SK-N-MC (cell line): Measurements from ENCODE around the gene TMEM132D.

ENCODE experiments used
- DNase-seq: peaks from one replicate; pipeline ENCODE4 v3.0.0-alpha.2; 2011; ENCODE audit warnings: low read depth, low spot score
- H3K27ac ChIP-seq: fragments of 200-600 bp; sonication (generic); 2 replicates; pipeline ENCODE4 v1.5.1; 2016; ENCODE audit warnings: mixed run types
- H3K36me3 ChIP-seq: fragments of 200-600 bp; sonication (generic); 2 replicates; pipeline ENCODE4 v1.6.1; 2017; ENCODE audit warnings: antibody characterized with exemption, low read length, mixed read lengths; ENCODE audit not compliant: insufficient read depth
- H3K4me3 ChIP-seq: fragments of 200-600 bp; sonication (generic); 2 replicates; pipeline ENCODE4 v1.5.1; 2016
- H3K9ac ChIP-seq: fragments of 200-600 bp; sonication (generic); 2 replicates; pipeline ENCODE4 v1.8.0; 2017; ENCODE audit warnings: mixed run types, mixed read lengths; ENCODE audit not compliant: insufficient read length
- H3K9me3 ChIP-seq: fragments of 200-600 bp; sonication (generic); 2 replicates; pipeline ENCODE4 v1.6.1; 2017; ENCODE audit warnings: low read depth, mild to moderate bottlenecking, antibody characterized with exemption, low read length, moderate library complexity, mixed read lengths
- EZH2 ChIP-seq: fragments of 200-600 bp; sonication (generic); IDR thresholded peaks from one replicate; pipeline ENCODE4 v1.6.1; 2017; ENCODE audit warnings: antibody characterized with exemption
- FOXP2 ChIP-seq: optimal IDR thresholded peaks from 2 replicates; pipeline ENCODE3; 2011; ENCODE audit warnings: mild to moderate bottlenecking, moderate library complexity; ENCODE audit not compliant: insufficient read depth; ENCODE audit errors: extremely low read length, control extremely low read depth
- POLR2AphosphoS5 ChIP-seq: IDR thresholded peaks from 2 replicates; pipeline ENCODE4 v1.6.1; 2012; ENCODE audit warnings: mild to moderate bottlenecking, low read depth, low read length, borderline replicate concordance

Gene TMEM132D

DNA sequence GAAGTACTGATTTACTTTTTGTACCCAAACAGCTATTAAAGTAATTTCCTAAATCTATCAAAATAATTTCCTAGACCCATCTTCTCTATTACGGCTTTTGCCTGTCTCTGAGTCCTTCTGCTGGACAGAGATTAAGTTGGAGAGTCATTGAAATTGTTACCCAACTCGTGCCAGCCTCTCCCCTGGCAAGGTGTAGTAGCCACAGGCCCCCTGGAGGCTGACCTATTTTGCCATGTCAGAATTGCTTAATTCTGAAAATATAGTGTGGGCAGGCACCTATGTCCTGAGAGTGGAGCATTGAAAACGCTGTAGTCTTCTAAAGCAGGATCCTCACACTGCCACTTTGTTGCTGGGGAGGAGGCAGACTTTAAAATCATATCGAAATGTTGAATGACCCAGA lies 742.3 kb downstream of the TMEM132D start:
- no peak for DNase-seq
- no peaks in the 10 kb centered on the region for H3K36me3 ChIP-seq
- no peak overlapping the region for H3K9ac ChIP-seq
- H3K27ac ChIP-seq = no peak overlapping the region
- no peak overlapping the region for H3K4me3 ChIP-seq
- no peak for TF ChIP-seq POLR2AphosphoS5
- no peak for TF ChIP-seq FOXP2
- TF ChIP-seq EZH2 = no peak
- H3K9me3 ChIP-seq = no peaks in the 10 kb centered on the region

DNA sequence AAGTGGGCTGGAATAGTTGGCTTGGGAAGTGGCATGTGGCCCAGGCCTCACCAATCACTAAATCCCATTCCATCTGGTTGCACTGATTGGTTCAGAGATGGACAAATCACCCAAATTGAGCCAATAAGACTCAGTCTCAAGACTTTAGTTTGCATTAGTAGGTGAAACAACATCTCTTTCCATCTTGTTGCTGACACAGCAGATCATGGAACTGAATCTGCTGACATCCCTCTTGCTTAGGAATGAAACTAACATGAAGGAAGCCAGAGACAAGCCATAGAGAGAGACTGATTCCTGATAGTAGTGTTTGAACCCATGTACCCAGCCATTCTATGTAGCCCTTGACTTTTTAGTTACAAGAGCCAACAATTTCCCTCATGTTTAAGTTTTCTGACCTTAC lies 743.5 kb downstream of the TMEM132D start:
- no peak overlapping the region for H3K27ac ChIP-seq

DNA sequence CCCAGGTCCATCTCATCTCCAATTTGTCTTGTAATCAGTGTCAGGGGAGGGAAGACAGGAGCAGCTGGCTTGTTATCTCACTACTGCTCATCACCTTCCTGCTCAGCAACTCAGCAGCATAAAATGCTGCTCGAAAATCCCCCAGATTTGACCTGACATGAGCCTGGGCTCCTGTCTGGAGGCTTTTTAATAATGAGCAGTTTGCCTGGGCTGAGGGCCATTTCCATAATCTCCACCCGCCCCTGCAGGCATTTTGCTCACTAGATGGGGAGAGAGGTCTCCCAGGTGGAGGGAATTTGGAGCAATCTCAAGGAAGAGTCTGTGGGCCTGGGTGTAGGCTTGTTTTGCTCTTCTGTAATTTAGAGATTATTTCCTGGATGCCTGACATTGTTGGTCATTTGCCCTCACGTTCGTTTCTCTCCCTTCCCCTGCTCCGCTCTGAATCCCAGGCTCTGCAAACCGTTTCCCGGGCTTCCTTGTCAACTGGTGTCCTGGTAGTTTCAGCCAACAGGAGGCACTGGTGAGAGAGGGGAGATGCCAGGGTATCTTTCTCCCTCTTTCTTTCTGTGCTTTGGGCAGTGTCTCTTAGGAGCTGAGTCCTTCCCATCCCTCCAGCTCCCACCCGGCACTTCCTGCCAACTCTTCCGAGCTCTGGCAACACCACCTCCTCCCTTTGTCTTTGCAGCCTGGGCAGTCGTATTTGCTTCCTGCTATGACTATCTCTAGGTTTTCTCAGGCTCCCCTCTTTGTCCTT lies 751.3 kb downstream of the TMEM132D start:
- Histone ChIP-seq H3K27ac (no peak overlapping the region), H3K4me3 (no peak overlapping the region)
- TF ChIP-seq FOXP2 (no peak), EZH2 (no peak), POLR2AphosphoS5 (no peak)

More for the DNA sequence above, 743.5 kb downstream of the TMEM132D start:
- no peak overlapping the region for H3K4me3 ChIP-seq
- H3K9me3 ChIP-seq = no peaks in the 10 kb centered on the region
- no peak overlapping the region for H3K9ac ChIP-seq
- no peaks in the 10 kb centered on the region for H3K36me3 ChIP-seq
- no peak for TF ChIP-seq FOXP2
- DNase-seq = no peak

DNA sequence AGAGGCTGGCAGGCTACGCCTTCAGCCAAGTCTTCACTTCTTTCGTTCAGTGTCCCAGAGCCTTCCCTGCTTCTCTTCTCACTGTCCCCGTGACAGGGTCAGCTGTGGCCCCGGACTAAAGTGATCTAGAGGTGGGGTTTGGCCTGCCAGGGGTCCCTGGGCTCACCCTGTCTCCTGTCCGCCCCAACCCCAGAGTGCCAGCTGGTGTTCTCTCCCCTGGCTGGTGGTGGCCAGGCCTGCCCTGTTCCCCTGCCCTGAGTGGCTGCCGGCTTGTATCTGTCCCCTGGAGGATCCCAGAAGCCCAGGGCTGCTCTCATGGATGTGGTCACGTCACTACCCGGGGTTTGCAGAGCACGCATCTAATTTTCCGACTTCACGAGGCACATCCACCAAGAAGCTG lies 753.1 kb downstream of the TMEM132D start:
- no peak overlapping the region for H3K4me3 ChIP-seq
- H3K9me3 ChIP-seq = no peaks in the 10 kb centered on the region
- no peak overlapping the region for H3K27ac ChIP-seq
- no peak overlapping the region for H3K9ac ChIP-seq
- DNase-seq = no peak
- TF ChIP-seq POLR2AphosphoS5 (no peak), FOXP2 (no peak), EZH2 (no peak)
- no peaks in the 10 kb centered on the region for H3K36me3 ChIP-seq

More for the DNA sequence above, 751.3 kb downstream of the TMEM132D start:
- Histone ChIP-seq H3K36me3 (no peaks in the 10 kb centered on the region), H3K9ac (no peak overlapping the region), H3K9me3 (no peaks in the 10 kb centered on the region)
- DNase-seq = no peak

DNA sequence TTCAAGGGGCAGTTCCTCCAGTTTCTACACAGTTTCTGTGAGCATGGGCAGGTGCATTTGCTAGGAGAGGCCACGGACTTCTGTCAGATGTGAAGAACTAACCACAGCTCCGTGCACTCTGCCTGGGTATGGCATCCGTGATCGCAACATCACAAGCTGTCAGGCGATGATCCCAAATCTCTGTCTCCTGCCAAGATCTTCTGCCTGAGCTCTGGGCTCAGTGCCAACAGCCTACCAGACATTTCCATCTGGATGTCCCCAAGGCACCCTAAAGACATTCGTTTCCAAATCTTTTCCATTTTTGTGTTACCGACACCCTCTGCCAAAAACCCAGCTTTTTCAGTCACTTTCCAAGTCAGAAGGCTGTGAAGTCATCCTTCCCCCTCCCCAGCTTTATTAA lies 758.4 kb downstream of the TMEM132D start:
- no peak overlapping the region for H3K9ac ChIP-seq
- DNase-seq = no peak
- H3K4me3 ChIP-seq = no peak overlapping the region
- TF ChIP-seq FOXP2 = no peak
- no peak for TF ChIP-seq POLR2AphosphoS5
- TF ChIP-seq EZH2 = no peak
- no peaks in the 10 kb centered on the region for H3K36me3 ChIP-seq
- no peak overlapping the region for H3K27ac ChIP-seq
- no peaks in the 10 kb centered on the region for H3K9me3 ChIP-seq

DNA sequence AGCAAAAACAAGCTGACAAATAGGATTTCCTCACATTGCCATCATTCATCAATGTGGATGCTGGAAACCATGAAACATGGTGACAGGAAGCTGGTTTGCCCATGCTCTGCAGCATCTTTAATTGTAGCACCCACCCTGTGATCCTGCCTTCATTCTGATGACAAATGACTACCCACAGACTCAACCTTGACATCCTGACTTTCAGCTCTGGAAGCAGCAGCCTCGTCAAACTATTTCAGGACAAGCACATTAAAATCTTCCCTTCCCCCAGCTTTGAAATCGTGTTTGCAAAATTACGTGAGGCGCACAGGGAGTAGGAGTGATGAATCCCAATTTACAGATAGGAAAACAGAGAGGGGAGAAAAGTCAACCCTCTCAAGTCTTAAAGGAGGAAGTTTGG lies 765.0 kb downstream of the TMEM132D start:
- Histone ChIP-seq H3K27ac (no peak overlapping the region), H3K9me3 (no peaks in the 10 kb centered on the region), H3K9ac (no peak overlapping the region), H3K36me3 (no peaks in the 10 kb centered on the region), H3K4me3 (no peak overlapping the region)
- no peak for DNase-seq
- TF ChIP-seq POLR2AphosphoS5 (no peak), FOXP2 (no peak), EZH2 (no peak)

DNA sequence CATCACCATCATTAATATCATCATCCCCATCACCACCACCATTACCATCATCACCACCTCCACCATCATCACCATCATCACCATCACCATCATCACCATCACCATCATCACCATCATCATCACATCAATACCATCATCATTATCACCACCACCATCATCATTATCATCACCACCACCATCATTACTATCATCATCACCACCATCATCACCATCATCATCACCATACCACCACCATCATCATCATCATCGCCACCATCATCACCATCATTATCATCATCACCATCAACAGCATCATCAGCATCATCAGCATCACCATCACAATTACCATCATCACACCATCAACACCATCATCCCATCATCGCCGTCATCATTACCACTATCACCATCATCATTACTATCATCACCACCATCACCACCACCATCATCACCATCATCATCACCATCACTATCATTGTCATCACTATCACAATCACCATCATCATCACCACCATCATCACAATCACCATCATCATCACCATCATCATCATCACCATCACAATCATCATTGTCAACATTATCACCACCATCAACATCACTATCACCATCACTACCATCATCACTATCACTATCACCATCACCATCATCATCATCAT lies 767.0 kb downstream of the TMEM132D start:
- H3K27ac ChIP-seq = no peak overlapping the region
- no peak overlapping the region for H3K9ac ChIP-seq
- no peak overlapping the region for H3K4me3 ChIP-seq
- no peak for DNase-seq
- H3K9me3 ChIP-seq = no peaks in the 10 kb centered on the region
- no peaks in the 10 kb centered on the region for H3K36me3 ChIP-seq
- no peak for TF ChIP-seq FOXP2
- TF ChIP-seq POLR2AphosphoS5 = no peak
- TF ChIP-seq EZH2 = no peak

DNA sequence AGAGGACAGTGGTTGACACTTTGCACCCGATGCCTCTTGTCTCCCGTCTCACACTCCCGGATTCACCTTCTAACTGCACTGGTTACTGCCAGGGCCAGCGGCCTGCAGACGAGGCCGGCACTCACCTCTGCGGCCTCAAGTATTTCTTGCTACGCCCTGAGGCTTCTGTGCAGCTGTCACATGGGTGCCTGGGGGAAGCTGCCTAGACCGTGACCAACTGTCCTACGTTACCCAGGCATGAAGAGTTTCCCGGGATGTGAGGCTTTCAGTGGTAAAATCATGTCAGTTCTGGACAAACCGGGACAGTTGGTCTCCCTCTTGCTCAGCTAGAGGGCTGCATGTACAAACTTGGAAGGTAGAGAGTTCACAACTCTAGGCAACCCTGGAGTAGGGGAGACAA lies 776.1 kb downstream of the TMEM132D start:
- no peak for DNase-seq
- Histone ChIP-seq H3K36me3 (no peaks in the 10 kb centered on the region), H3K9ac (no peak overlapping the region), H3K9me3 (no peaks in the 10 kb centered on the region), H3K27ac (no peak overlapping the region), H3K4me3 (no peak overlapping the region)
- TF ChIP-seq POLR2AphosphoS5 (no peak), FOXP2 (no peak), EZH2 (no peak)

DNA sequence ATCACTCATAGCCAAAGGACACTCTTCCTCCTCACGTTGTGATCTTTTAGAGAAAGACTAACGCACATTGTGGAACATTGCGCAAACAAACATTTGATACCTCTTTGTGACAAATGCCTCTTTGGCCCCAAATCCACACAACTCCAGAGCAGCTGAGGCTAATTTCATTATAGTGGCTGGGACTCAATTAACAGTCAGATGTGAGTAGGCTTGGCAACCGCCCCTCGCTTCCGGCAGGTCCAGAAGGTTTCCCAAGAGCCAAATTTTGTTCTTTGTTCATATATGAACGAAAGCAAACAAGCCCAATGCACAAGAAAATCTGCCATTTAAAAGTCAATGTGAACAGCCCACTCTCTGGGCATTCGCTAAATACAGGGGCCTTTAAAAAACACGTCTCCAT lies 776.6 kb downstream of the TMEM132D start:
- H3K9me3 ChIP-seq = no peaks in the 10 kb centered on the region
- H3K9ac ChIP-seq = no peak overlapping the region
- no peak overlapping the region for H3K27ac ChIP-seq
- DNase-seq = no peak
- H3K4me3 ChIP-seq = no peak overlapping the region
- no peaks in the 10 kb centered on the region for H3K36me3 ChIP-seq
- TF ChIP-seq EZH2 (no peak), POLR2AphosphoS5 (no peak), FOXP2 (no peak)
